ENCODE data around the gene ZNRF4. TPM values are rescaled to one million over a fixed set of nuclear protein-coding genes. Genes with fewer than 3 reads are reported as not detected.
A peak's percentile ranks its signal among the peaks of the same experiment; 100 is the strongest.

ZNRF4 gene
- total RNA-seq, 1 experiment from 2014 or later, result not detected

- peak overlapping the region; percentile 81 for H3K4me3 Mint-ChIP-seq
- DNase-seq (ENCODE audit: low spot score) (no peak), ATAC-seq (no peak)
- H3K27ac Mint-ChIP-seq, result no peak overlapping the region
- ChIA-PET CTCF (interaction anchor here (0.9 kb wide), 1 partner anchor 281 kb away, joined by 3 read pairs; no protein-coding TSS in a partner anchor), POLR2A (no interaction called here)
- TF ChIP-seq ZNF138 (CRISPR knock-in tag; conservative IDR thresholded peaks at IDR 0.05) (no peak), GABPB1 (CRISPR knock-in tag; IDR thresholded peaks at IDR 0.05) (no peak), PREB (CRISPR knock-in tag; IDR thresholded peaks at IDR 0.05; ENCODE audit: borderline replicate concordance) (no peak), USF2 (CRISPR knock-in tag; IDR thresholded peaks at IDR 0.05) (no peak), GTF2I (CRISPR knock-in tag; conservative IDR thresholded peaks at IDR 0.05) (no peak), ZNF425 (CRISPR knock-in tag; conservative IDR thresholded peaks at IDR 0.05) (no peak), ZNF263 (CRISPR knock-in tag; IDR thresholded peaks at IDR 0.05; ENCODE audit: low read depth) (no peak), CTCF (IDR thresholded peaks at IDR 0.05) (no peak), JUN (CRISPR knock-in tag; IDR thresholded peaks at IDR 0.05) (no peak), NR2C2 (CRISPR knock-in tag; IDR thresholded peaks at IDR 0.05) (no peak), PRRX2 (CRISPR knock-in tag; IDR thresholded peaks at IDR 0.05) (no peak)
- no peaks in the 10 kb centered on the region for H3K36me3 Mint-ChIP-seq
- peaks cover 19% of the 10 kb centered on the region for H3K4me1 Mint-ChIP-seq
- H3K9me3 Mint-ChIP-seq, result no peaks in the 10 kb centered on the region
- peaks cover 73% of the 10 kb centered on the region for H3K27me3 Mint-ChIP-seq (ENCODE audit: low read depth)
Observed at GRCh38 chr19:5435642-5436017, 19.6 kb upstream of the ZNRF4 start.

- ChIA-PET CTCF (interaction anchor here (0.6 to 1.7 kb wide), 8 partner anchors 38 to 627 kb away, joined by 3 to 5 read pairs (median 4); partner anchors contain the start of gene TINCR), POLR2A (interaction anchor here (0.6 kb wide), 1 partner anchor 9 kb away, joined by 3 read pairs; no protein-coding TSS in a partner anchor)
- peak; percentile 98 for ATAC-seq
- Mint-ChIP-seq H3K36me3 (no peaks in the 10 kb centered on the region), H3K4me3 (peak overlapping the region; percentile 81), H3K9me3 (no peaks in the 10 kb centered on the region), H3K4me1 (peaks cover 16% of the 10 kb centered on the region), H3K27ac (no peak overlapping the region), H3K27me3 (ENCODE audit: low read depth) (peaks cover 76% of the 10 kb centered on the region)
- DNase-seq (ENCODE audit: low spot score), result peak; percentile 93
- TF ChIP-seq AR (CRISPR knock-in tag; IDR thresholded peaks at IDR 0.05), result no peak
- peak; percentile 47; the same call in 1 of the 2 replicates for TF ChIP-seq SP1 (CRISPR knock-in tag; conservative IDR thresholded peaks at IDR 0.05)
- TF ChIP-seq ATF2 (CRISPR knock-in tag; IDR thresholded peaks at IDR 0.05; ENCODE audit: borderline replicate concordance, low read depth), result peak; percentile 66; the same call in 1 of the 2 replicates
- TF ChIP-seq NFYB (CRISPR knock-in tag; conservative IDR thresholded peaks at IDR 0.05; ENCODE audit: low read depth), result peak; percentile 95
Observed at GRCh38 chr19:5436106-5436947, 18.9 kb upstream of the ZNRF4 start.

Measured in WTC11 (cell line).